Panc1 (cell line): ENCODE data around the gene CASP10. TPM values are rescaled to one million over a fixed set of nuclear protein-coding genes. Genes with fewer than 3 reads are reported as not detected.

Experiments used
- ATAC-seq: fragments of 200-7000 bp; cut with Tn5 transposase; 2 replicates; pipeline ENCODE4 v1.9.1; 2020; ENCODE audit warnings: mild to moderate bottlenecking, moderate library complexity
- BruUV-seq: library from RNA; stranded (reverse); fragments of 400-500 nt; replicated peaks from 2 replicates; lab custom pipeline; 2021; lab: Mats Ljungman, UMichigan
- CTCF ChIA-PET: fragments of 300-600 bp; sonication (Branson Sonifier 250); formaldehyde crosslinking; loops from one replicate; lab custom pipeline; 2022; ENCODE audit warnings: antibody characterized with exemption; lab: Charles Lee
- POLR2A ChIA-PET: fragments of 300-600 bp; sonication (Branson Sonifier 250); formaldehyde crosslinking; loops from one replicate; lab custom pipeline; 2022; ENCODE audit warnings: antibody characterized with exemption; lab: Charles Lee
- DNase-seq: peaks from one replicate; pipeline ENCODE4 v3.0.0-alpha.2; 2010; ENCODE audit warnings: low read depth, low spot score
- H3K27ac ChIP-seq: 2 replicates; pipeline ENCODE4 v1.5.1; 2011; ENCODE audit warnings: mild to moderate bottlenecking, low read length, inconsistent platforms
- H3K27me3 ChIP-seq: fragments of 200-500 bp; sonication (Bioruptor generic); 2 replicates; pipeline ENCODE4 v1.6.0; 2014; ENCODE audit warnings: low read length, inconsistent platforms; ENCODE audit not compliant: control insufficient read depth, insufficient read depth
- H3K36me3 ChIP-seq: fragments of 200-500 bp; sonication (Bioruptor generic); 2 replicates; pipeline ENCODE4 v1.5.1; 2014; ENCODE audit warnings: inconsistent platforms, mild to moderate bottlenecking, low read length, moderate library complexity; ENCODE audit not compliant: control insufficient read depth, insufficient read depth
- H3K4me1 ChIP-seq: 2 replicates; pipeline ENCODE4 v1.5.1; 2011; ENCODE audit warnings: inconsistent platforms, mild to moderate bottlenecking, low read length, moderate library complexity; ENCODE audit not compliant: control insufficient read depth, insufficient read depth
- H3K4me3 ChIP-seq, 2 experiments: 2 replicates each; pipeline ENCODE4 v1.5.1; 2011 to 2012; ENCODE audit warnings: low read depth in 2 of 2, low read length in 2 of 2, mild to moderate bottlenecking in 2 of 2, inconsistent platforms in 1 of 2, moderate library complexity in 1 of 2
- H3K9me3 ChIP-seq: fragments of 200-500 bp; sonication (Bioruptor generic); 2 replicates; pipeline ENCODE4 v1.5.1; 2014; ENCODE audit warnings: low read depth, mild to moderate bottlenecking, inconsistent platforms, low read length, moderate library complexity; ENCODE audit not compliant: control insufficient read depth, insufficient read depth
- CTCF ChIP-seq: fragments of 450-650 bp; IDR thresholded peaks from 2 replicates; pipeline ENCODE4 v1.5.1; 2017; ENCODE audit warnings: mild to moderate bottlenecking
- REST ChIP-seq, 2 experiments: IDR thresholded peaks; 2 replicates each; pipeline ENCODE4 v1.6.1; 2011 to 2012; ENCODE audit warnings: low read depth in 2 of 2, control low read depth in 1 of 2, low read length in 1 of 2, mild to moderate bottlenecking in 1 of 2, moderate library complexity in 1 of 2; ENCODE audit not compliant: insufficient read depth in 1 of 2
- TCF7L2 ChIP-seq: IDR thresholded peaks from 2 replicates; pipeline ENCODE4 v1.6.1; 2011; ENCODE audit warnings: mild to moderate bottlenecking, low read depth, low read length, inconsistent platforms
- in situ Hi-C: cut with HindIII; loops from 2 replicates; pipeline ENCODE4 v1.10.0; 2016; ENCODE audit warnings: low sequenced_read_pairs, low pct_unique_long_range_greater_than_20kb
- intact Hi-C: fragments of 100-400 bp; cut with micrococcal nuclease; formaldehyde crosslinking; loops from one replicate; pipeline ENCODE4 v1.10.0; 2022; ENCODE audit not compliant: unreplicated experiment
- total RNA-seq: library from RNA; stranded (reverse); gene quantifications from one replicate; pipeline ENCODE4 v1.2.1, GENCODE V29; 2021; ENCODE audit not compliant: unreplicated experiment

Gene CASP10
- total RNA-seq, 1 experiment from 2014 or later, result 0.87 TPM

- DNase-seq (no peak), ATAC-seq (peak; percentile 35; the same call in 1 of the 2 replicates)
- H3K4me1 ChIP-seq, result peaks cover 57% of the 10 kb centered on the region
- peak overlapping the region; percentile 25 to 46 for H3K4me3 ChIP-seq
- BruUV-seq, result no TSS peak
- peak overlapping the region; percentile 100 for H3K27ac ChIP-seq
- TF ChIP-seq REST (IDR thresholded peaks at IDR 0.05; ENCODE audit: insufficient read depth in 1 of 2, low read depth in 2 of 2, low read length in 1 of 2) (no peak), TCF7L2 (no peak), CTCF (no peak)
- ChIA-PET POLR2A (interaction anchor here (0.9 kb wide), 1 partner anchor 397 kb away, joined by 3 read pairs; the partner anchor contains the start of gene CLK1), CTCF (no interaction called here)
- intact Hi-C loops (no loop called here), in situ Hi-C loops (no loop called here)
- H3K9me3 ChIP-seq, result no peaks in the 10 kb centered on the region
- no peaks in the 10 kb centered on the region for H3K27me3 ChIP-seq
- H3K36me3 ChIP-seq, result no peaks in the 10 kb centered on the region
These were observed 78.5 kb downstream of the CASP10 start for GRCh38 chr2:201261471-201261870.

- peak overlapping the region; percentile 25 to 46 for H3K4me3 ChIP-seq
- no peaks in the 10 kb centered on the region for H3K27me3 ChIP-seq
- H3K9me3 ChIP-seq, result no peaks in the 10 kb centered on the region
- no peaks in the 10 kb centered on the region for H3K36me3 ChIP-seq
- no peak for TF ChIP-seq TCF7L2
- TF ChIP-seq REST (IDR thresholded peaks at IDR 0.05; ENCODE audit: insufficient read depth in 1 of 2, low read depth in 2 of 2, low read length in 1 of 2), result no peak
- H3K4me1 ChIP-seq, result peaks cover 54% of the 10 kb centered on the region
- intact Hi-C loops (no loop called here), in situ Hi-C loops (no loop called here)
- BruUV-seq, result no TSS peak
- ATAC-seq, result no peak
- H3K27ac ChIP-seq, result peak overlapping the region; percentile 100
- ChIA-PET CTCF (no interaction called here), POLR2A (interaction anchor here (0.9 kb wide), 1 partner anchor 398 kb away, joined by 3 read pairs; the partner anchor contains the start of gene CLK1)
- DNase-seq, result no peak
These were observed 79.0 kb downstream of the CASP10 start for GRCh38 chr2:201261906-201262305.
